GM23338 (cell line): Measurements from ENCODE around the gene SLC28A1. TPM values are rescaled to one million over a fixed set of nuclear protein-coding genes. Genes with fewer than 3 reads are reported as not detected.

Experiments
- ATAC-seq: fragments of 200-7000 bp; cut with Tn5 transposase; 3 replicates; pipeline ENCODE4 v1.9.1; 2020
- DNase-seq: peaks from one replicate; pipeline ENCODE4 v3.0.0-alpha.2; 2015; ENCODE audit warnings: low spot score
- H2AFZ ChIP-seq: fragments of 200-600 bp; sonication (generic); 2 replicates; pipeline ENCODE4 v1.8.0; 2016; ENCODE audit warnings: antibody characterized with exemption, mild to moderate bottlenecking, moderate library complexity
- H3F3A ChIP-seq: fragments of 200-600 bp; sonication (generic); replicated peaks from 2 replicates; pipeline ENCODE4 v1.8.0; 2017; ENCODE audit warnings: antibody characterized with exemption, mixed run types, low read depth
- H3K27ac ChIP-seq: fragments of 200-600 bp; sonication (generic); 2 replicates; pipeline ENCODE4 v1.6.1; 2016; ENCODE audit warnings: low read depth
- H3K27me3 ChIP-seq: fragments of 200-600 bp; sonication (generic); 2 replicates; pipeline ENCODE4 v1.8.0; 2016; ENCODE audit warnings: mild to moderate bottlenecking, mixed run types, moderate library complexity; ENCODE audit not compliant: insufficient read depth
- H3K36me3 ChIP-seq: fragments of 200-600 bp; sonication (generic); 2 replicates; pipeline ENCODE4 v1.8.0; 2016; ENCODE audit warnings: mild to moderate bottlenecking; ENCODE audit not compliant: insufficient read depth
- H3K4me1 ChIP-seq: fragments of 200-600 bp; sonication (generic); 2 replicates; pipeline ENCODE4 v1.8.0; 2016; ENCODE audit warnings: mild to moderate bottlenecking, moderate library complexity; ENCODE audit not compliant: insufficient read depth
- H3K4me2 ChIP-seq: fragments of 200-600 bp; sonication (generic); 2 replicates; pipeline ENCODE4 v1.7.1; 2017; ENCODE audit warnings: mixed run types
- H3K4me3 ChIP-seq: fragments of 200-600 bp; sonication (generic); 2 replicates; pipeline ENCODE4 v1.6.1; 2016; ENCODE audit warnings: mixed run types
- H3K79me2 ChIP-seq: fragments of 200-600 bp; sonication (generic); replicated peaks from 2 replicates; pipeline ENCODE4 v1.8.0; 2017; ENCODE audit warnings: mild to moderate bottlenecking; ENCODE audit not compliant: insufficient read depth
- H3K9me2 ChIP-seq: fragments of 200-600 bp; sonication (generic); 2 replicates; pipeline ENCODE4 v1.8.0; 2017; ENCODE audit not compliant: insufficient read depth
- H4K20me1 ChIP-seq: fragments of 200-600 bp; sonication (generic); replicated peaks from 2 replicates; pipeline ENCODE4 v1.8.0; 2017; ENCODE audit warnings: mild to moderate bottlenecking; ENCODE audit not compliant: insufficient read depth
- H3K27ac Mint-ChIP-seq: 2 replicates; pipeline ENCODE4 v1.8.0; 2020; ENCODE audit warnings: inconsistent platforms, mild to moderate bottlenecking, moderate library complexity, mixed read lengths
- H3K27me3 Mint-ChIP-seq: 3 replicates; pipeline ENCODE4 v1.8.0; 2022; ENCODE audit warnings: low read depth, mild to moderate bottlenecking, moderate library complexity, mixed read lengths, inconsistent platforms; ENCODE audit not compliant: insufficient read depth, poor library complexity
- H3K36me3 Mint-ChIP-seq: 3 replicates; pipeline ENCODE4 v1.8.0; 2021; ENCODE audit warnings: low read depth, mild to moderate bottlenecking, inconsistent platforms, moderate library complexity, mixed read lengths
- H3K4me1 Mint-ChIP-seq: 3 replicates; pipeline ENCODE4 v1.8.0; 2020; ENCODE audit warnings: mild to moderate bottlenecking, inconsistent platforms, mixed read lengths
- H3K4me3 Mint-ChIP-seq: 3 replicates; pipeline ENCODE4 v1.8.0; 2021; ENCODE audit warnings: moderate library complexity, mild to moderate bottlenecking, inconsistent platforms, mixed read lengths
- H3K9me3 Mint-ChIP-seq: 3 replicates; pipeline ENCODE4 v1.8.0; 2020; ENCODE audit warnings: moderate library complexity, mild to moderate bottlenecking, inconsistent platforms, mixed read lengths
- CREB1 ChIP-seq: fragments of 250-450 bp; sonication (Bioruptor Pico); IDR thresholded peaks from 2 replicates; pipeline ENCODE4 v1.5.0; 2020; ENCODE audit warnings: low read depth, mild to moderate bottlenecking, moderate library complexity
- EZH2 ChIP-seq: fragments of 200-600 bp; sonication (generic); IDR thresholded peaks from one replicate; pipeline ENCODE4 v1.8.0; 2017; ENCODE audit warnings: antibody characterized with exemption, mild to moderate bottlenecking, low read depth; ENCODE audit not compliant: unreplicated experiment
- EZH2phosphoT487 ChIP-seq: fragments of 200-600 bp; sonication (generic); IDR thresholded peaks from one replicate; pipeline ENCODE4 v1.8.1; 2018; ENCODE audit warnings: antibody characterized with exemption; ENCODE audit not compliant: unreplicated experiment
- JUNB ChIP-seq: IDR thresholded peaks from one replicate; pipeline ENCODE4 v1.6.1; 2016; ENCODE audit warnings: antibody characterized with exemption; ENCODE audit not compliant: unreplicated experiment
- NANOG ChIP-seq: IDR thresholded peaks from 2 replicates; pipeline ENCODE4 v1.6.1; 2016; ENCODE audit warnings: antibody characterized with exemption, borderline replicate concordance
- POLR2AphosphoS5 ChIP-seq: IDR thresholded peaks from 2 replicates; pipeline ENCODE4 v1.6.1; 2016; ENCODE audit warnings: antibody characterized with exemption, low read depth
- STAT1 ChIP-seq: IDR thresholded peaks from one replicate; pipeline ENCODE4 v1.6.1; 2016; ENCODE audit warnings: antibody characterized with exemption; ENCODE audit not compliant: unreplicated experiment
- ZNF114 ChIP-seq: fragments of 250-450 bp; sonication (Bioruptor Pico); IDR thresholded peaks from 2 replicates; pipeline ENCODE4 v1.5.0; 2020; ENCODE audit warnings: mild to moderate bottlenecking, moderate library complexity
- ZNF331 ChIP-seq: fragments of 250-450 bp; sonication (Bioruptor Pico); IDR thresholded peaks from 2 replicates; pipeline ENCODE4 v1.5.0; 2020; ENCODE audit warnings: low read depth, mild to moderate bottlenecking, moderate library complexity
- polyA plus RNA-seq: library from polyadenylated mRNA; unstranded; fragments of >200 nt; fragmentation: Nextera tagmentation; extraction: Ambion mirVana; gene quantifications from 2 replicates; pipeline ENCODE4 v1.2.1, GENCODE V29; 2016
- total RNA-seq: library from RNA; depleted of rRNA; stranded (reverse); fragments of >200 nt; shearing (Covaris generic); gene quantifications from 2 replicates; pipeline ENCODE4 v1.2.3, GENCODE V29; 2014
- TF ChIP-seq, protein P1 (sequence below): IDR thresholded peaks from 2 replicates; pipeline ENCODE4 v1.6.1; 2016; ENCODE audit warnings: antibody characterized with exemption
- TF ChIP-seq, protein P2 (sequence below): fragments of 250-450 bp; sonication (Bioruptor Pico); IDR thresholded peaks from 2 replicates; pipeline ENCODE4 v1.5.0; 2020; ENCODE audit warnings: mild to moderate bottlenecking, moderate library complexity
- TF ChIP-seq, protein P3 (sequence below): IDR thresholded peaks from one replicate; pipeline ENCODE4 v1.6.1; 2018; ENCODE audit warnings: antibody characterized with exemption; ENCODE audit not compliant: unreplicated experiment
- TF ChIP-seq, protein P4 (sequence below), 2 experiments: fragments of 200-600 bp in 1 of 2; sonication (generic) in 1 of 2; conservative IDR thresholded peaks; 2 replicates each; pipeline versions ENCODE4 v1.5.1 to v1.6.1; 2016 to 2017; ENCODE audit warnings: antibody characterized with exemption in 2 of 2, low read depth in 2 of 2, mild to moderate bottlenecking in 2 of 2, moderate library complexity in 1 of 2

The SLC28A1 gene
- total and polyA plus RNA-seq, 2 experiments from 2014 or later, result not detected

DNA sequence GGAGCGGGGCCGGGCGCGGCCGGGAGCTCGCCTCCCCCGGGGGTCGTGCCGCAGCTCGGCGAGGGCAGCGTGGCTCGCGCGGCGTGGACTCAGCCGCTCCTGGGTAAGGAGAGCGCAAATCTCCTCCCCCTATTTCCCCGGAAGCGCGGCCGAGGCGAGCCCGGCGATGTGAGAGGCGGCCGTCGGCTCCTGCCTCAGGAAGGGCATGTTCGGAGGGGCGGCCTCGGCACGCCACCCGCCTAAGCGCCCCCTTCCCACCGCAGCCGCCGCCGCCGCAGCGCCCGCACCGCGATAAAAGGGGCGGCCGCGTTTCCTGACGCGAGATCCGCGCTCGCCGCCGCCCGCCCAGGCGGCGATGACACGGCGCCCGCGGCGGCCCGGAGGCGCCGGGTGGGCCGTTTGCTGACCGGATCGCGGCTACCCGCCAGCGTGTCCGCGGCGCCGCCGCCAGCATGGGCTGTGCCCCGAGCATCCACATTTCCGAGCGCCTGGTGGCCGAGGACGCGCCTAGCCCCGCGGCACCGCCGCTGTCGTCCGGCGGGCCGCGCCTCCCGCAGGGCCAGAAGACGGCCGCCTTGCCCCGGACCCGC, 97.3 kb downstream of the SLC28A1 start, which contains the start of gene PDE8A:
Gene PDE8A (plus strand): TSS at position 146 of the 590 bp plus-strand sequence. CDS start 307 bp downstream, at position 453.
- ATAC-seq, result peak; percentile 1; the same call in 1 of the 3 replicates
- peaks cover 22% of the 10 kb centered on the region for H3K4me1 Mint-ChIP-seq
- H3K36me3 ChIP-seq, result no peaks in the 10 kb centered on the region
- peaks cover 14% of the 10 kb centered on the region for H3K79me2 ChIP-seq
- H3K36me3 Mint-ChIP-seq, result no peaks in the 10 kb centered on the region; the same call in 2 of the 3 replicates
- no peaks in the 10 kb centered on the region; the same call in 2 of the 3 replicates for H3K9me3 Mint-ChIP-seq
- peak within 1 kb of the TSS; percentile 82 for H3K4me2 ChIP-seq
- peak; percentile 60 for DNase-seq
- peaks cover 13% of the 10 kb centered on the region for H4K20me1 ChIP-seq
- TF ChIP-seq NANOG (no peak), POLR2AphosphoS5 (no peak), ZNF331 (CRISPR knock-in tag) (no peak), STAT1 (no peak), EZH2phosphoT487 (no peak), JUNB (no peak), EZH2 (no peak), CREB1 (CRISPR knock-in tag) (no peak), ZNF114 (CRISPR knock-in tag) (no peak)
- TF ChIP-seq, protein P1, sequence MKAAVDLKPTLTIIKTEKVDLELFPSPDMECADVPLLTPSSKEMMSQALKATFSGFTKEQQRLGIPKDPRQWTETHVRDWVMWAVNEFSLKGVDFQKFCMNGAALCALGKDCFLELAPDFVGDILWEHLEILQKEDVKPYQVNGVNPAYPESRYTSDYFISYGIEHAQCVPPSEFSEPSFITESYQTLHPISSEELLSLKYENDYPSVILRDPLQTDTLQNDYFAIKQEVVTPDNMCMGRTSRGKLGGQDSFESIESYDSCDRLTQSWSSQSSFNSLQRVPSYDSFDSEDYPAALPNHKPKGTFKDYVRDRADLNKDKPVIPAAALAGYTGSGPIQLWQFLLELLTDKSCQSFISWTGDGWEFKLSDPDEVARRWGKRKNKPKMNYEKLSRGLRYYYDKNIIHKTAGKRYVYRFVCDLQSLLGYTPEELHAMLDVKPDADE, result no peak
- TF ChIP-seq, protein P2, sequence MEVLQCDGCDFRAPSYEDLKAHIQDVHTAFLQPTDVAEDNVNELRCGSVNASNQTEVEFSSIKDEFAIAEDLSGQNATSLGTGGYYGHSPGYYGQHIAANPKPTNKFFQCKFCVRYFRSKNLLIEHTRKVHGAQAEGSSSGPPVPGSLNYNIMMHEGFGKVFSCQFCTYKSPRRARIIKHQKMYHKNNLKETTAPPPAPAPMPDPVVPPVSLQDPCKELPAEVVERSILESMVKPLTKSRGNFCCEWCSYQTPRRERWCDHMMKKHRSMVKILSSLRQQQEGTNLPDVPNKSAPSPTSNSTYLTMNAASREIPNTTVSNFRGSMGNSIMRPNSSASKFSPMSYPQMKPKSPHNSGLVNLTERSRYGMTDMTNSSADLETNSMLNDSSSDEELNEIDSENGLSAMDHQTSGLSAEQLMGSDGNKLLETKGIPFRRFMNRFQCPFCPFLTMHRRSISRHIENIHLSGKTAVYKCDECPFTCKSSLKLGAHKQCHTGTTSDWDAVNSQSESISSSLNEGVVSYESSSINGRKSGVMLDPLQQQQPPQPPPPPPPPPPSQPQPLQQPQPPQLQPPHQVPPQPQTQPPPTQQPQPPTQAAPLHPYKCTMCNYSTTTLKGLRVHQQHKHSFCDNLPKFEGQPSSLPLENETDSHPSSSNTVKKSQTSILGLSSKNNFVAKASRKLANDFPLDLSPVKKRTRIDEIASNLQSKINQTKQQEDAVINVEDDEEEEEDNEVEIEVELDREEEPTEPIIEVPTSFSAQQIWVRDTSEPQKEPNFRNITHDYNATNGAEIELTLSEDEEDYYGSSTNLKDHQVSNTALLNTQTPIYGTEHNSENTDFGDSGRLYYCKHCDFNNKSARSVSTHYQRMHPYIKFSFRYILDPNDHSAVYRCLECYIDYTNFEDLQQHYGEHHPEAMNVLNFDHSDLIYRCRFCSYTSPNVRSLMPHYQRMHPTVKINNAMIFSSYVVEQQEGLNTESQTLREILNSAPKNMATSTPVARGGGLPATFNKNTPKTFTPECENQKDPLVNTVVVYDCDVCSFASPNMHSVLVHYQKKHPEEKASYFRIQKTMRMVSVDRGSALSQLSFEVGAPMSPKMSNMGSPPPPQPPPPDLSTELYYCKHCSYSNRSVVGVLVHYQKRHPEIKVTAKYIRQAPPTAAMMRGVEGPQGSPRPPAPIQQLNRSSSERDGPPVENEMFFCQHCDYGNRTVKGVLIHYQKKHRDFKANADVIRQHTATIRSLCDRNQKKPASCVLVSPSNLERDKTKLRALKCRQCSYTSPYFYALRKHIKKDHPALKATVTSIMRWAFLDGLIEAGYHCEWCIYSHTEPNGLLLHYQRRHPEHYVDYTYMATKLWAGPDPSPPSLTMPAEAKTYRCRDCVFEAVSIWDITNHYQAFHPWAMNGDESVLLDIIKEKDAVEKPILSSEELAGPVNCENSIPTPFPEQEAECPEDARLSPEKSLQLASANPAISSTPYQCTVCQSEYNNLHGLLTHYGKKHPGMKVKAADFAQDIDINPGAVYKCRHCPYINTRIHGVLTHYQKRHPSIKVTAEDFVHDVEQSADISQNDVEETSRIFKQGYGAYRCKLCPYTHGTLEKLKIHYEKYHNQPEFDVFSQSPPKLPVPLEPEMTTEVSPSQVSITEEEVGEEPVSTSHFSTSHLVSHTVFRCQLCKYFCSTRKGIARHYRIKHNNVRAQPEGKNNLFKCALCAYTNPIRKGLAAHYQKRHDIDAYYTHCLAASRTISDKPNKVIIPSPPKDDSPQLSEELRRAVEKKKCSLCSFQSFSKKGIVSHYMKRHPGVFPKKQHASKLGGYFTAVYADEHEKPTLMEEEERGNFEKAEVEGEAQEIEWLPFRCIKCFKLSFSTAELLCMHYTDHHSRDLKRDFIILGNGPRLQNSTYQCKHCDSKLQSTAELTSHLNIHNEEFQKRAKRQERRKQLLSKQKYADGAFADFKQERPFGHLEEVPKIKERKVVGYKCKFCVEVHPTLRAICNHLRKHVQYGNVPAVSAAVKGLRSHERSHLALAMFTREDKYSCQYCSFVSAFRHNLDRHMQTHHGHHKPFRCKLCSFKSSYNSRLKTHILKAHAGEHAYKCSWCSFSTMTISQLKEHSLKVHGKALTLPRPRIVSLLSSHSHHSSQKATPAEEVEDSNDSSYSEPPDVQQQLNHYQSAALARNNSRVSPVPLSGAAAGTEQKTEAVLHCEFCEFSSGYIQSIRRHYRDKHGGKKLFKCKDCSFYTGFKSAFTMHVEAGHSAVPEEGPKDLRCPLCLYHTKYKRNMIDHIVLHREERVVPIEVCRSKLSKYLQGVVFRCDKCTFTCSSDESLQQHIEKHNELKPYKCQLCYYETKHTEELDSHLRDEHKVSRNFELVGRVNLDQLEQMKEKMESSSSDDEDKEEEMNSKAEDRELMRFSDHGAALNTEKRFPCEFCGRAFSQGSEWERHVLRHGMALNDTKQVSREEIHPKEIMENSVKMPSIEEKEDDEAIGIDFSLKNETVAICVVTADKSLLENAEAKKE (CRISPR knock-in tag), result no peak
- TF ChIP-seq, protein P3, sequence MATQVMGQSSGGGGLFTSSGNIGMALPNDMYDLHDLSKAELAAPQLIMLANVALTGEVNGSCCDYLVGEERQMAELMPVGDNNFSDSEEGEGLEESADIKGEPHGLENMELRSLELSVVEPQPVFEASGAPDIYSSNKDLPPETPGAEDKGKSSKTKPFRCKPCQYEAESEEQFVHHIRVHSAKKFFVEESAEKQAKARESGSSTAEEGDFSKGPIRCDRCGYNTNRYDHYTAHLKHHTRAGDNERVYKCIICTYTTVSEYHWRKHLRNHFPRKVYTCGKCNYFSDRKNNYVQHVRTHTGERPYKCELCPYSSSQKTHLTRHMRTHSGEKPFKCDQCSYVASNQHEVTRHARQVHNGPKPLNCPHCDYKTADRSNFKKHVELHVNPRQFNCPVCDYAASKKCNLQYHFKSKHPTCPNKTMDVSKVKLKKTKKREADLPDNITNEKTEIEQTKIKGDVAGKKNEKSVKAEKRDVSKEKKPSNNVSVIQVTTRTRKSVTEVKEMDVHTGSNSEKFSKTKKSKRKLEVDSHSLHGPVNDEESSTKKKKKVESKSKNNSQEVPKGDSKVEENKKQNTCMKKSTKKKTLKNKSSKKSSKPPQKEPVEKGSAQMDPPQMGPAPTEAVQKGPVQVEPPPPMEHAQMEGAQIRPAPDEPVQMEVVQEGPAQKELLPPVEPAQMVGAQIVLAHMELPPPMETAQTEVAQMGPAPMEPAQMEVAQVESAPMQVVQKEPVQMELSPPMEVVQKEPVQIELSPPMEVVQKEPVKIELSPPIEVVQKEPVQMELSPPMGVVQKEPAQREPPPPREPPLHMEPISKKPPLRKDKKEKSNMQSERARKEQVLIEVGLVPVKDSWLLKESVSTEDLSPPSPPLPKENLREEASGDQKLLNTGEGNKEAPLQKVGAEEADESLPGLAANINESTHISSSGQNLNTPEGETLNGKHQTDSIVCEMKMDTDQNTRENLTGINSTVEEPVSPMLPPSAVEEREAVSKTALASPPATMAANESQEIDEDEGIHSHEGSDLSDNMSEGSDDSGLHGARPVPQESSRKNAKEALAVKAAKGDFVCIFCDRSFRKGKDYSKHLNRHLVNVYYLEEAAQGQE, result no peak
- TF ChIP-seq, protein P4, sequence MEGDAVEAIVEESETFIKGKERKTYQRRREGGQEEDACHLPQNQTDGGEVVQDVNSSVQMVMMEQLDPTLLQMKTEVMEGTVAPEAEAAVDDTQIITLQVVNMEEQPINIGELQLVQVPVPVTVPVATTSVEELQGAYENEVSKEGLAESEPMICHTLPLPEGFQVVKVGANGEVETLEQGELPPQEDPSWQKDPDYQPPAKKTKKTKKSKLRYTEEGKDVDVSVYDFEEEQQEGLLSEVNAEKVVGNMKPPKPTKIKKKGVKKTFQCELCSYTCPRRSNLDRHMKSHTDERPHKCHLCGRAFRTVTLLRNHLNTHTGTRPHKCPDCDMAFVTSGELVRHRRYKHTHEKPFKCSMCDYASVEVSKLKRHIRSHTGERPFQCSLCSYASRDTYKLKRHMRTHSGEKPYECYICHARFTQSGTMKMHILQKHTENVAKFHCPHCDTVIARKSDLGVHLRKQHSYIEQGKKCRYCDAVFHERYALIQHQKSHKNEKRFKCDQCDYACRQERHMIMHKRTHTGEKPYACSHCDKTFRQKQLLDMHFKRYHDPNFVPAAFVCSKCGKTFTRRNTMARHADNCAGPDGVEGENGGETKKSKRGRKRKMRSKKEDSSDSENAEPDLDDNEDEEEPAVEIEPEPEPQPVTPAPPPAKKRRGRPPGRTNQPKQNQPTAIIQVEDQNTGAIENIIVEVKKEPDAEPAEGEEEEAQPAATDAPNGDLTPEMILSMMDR (conservative IDR thresholded peaks at IDR 0.05; ENCODE audit: low read depth in 2 of 2), result no peak
- H3K4me1 ChIP-seq, result 0 out of 2 replicates have a peak, but pooled peaks cover 8% of the 10 kb centered on the region
- H3K4me3 ChIP-seq, result peak within 1 kb of the TSS; percentile 90
- 0 out of 2 replicates have a peak, but pooled peaks cover 3% of the 10 kb centered on the region for H3F3A ChIP-seq
- H3K27ac ChIP-seq, result peak within 1 kb of the TSS; percentile 80
- H3K9me2 ChIP-seq, result no peaks in the 10 kb centered on the region
- H2AFZ ChIP-seq, result peak within 1 kb of the TSS; percentile 86
- peaks cover 70% of the 10 kb centered on the region for H3K27me3 ChIP-seq
- H3K27me3 Mint-ChIP-seq, result peaks cover 43% of the 10 kb centered on the region
- peak within 1 kb of the TSS; percentile 85 for H3K4me3 Mint-ChIP-seq
- H3K27ac Mint-ChIP-seq, result no peak within 1 kb of the TSS
